Ishikawa (cell line): ENCODE measurements around the gene CLNS1A.
A peak's percentile ranks its signal among the peaks of the same experiment; 100 is the strongest.

ENCODE experiments used
- CEBPB ChIP-seq: IDR thresholded peaks from 2 replicates; pipeline ENCODE4 v1.6.1; 2012
- CREB1 ChIP-seq: IDR thresholded peaks from 2 replicates; pipeline ENCODE4 v1.6.1; 2012; ENCODE audit warnings: low read depth
- EGR1 ChIP-seq: IDR thresholded peaks from 2 replicates; pipeline ENCODE4 v1.6.1; 2012
- EP300 ChIP-seq: IDR thresholded peaks from 2 replicates; pipeline ENCODE4 v1.6.1; 2012; ENCODE audit warnings: borderline replicate concordance
- FOXM1 ChIP-seq: IDR thresholded peaks from 2 replicates; pipeline ENCODE4 v1.6.1; 2012; ENCODE audit warnings: low read depth, borderline replicate concordance
- MAX ChIP-seq: IDR thresholded peaks from 2 replicates; pipeline ENCODE4 v1.6.1; 2012
- NFIC ChIP-seq: IDR thresholded peaks from 2 replicates; pipeline ENCODE4 v1.6.1; 2012
- RAD21 ChIP-seq: IDR thresholded peaks from 2 replicates; pipeline ENCODE4 v1.6.1; 2012; ENCODE audit warnings: low read depth
- REST ChIP-seq: IDR thresholded peaks from 2 replicates; pipeline ENCODE4 v1.6.1; 2012; ENCODE audit warnings: low read depth, mild to moderate bottlenecking
- TAF1 ChIP-seq: IDR thresholded peaks from 2 replicates; pipeline ENCODE4 v1.6.1; 2012; ENCODE audit warnings: low read depth, mild to moderate bottlenecking
- TCF12 ChIP-seq: IDR thresholded peaks from 2 replicates; pipeline ENCODE4 v1.6.1; 2012; ENCODE audit warnings: low read depth
- TEAD4 ChIP-seq: IDR thresholded peaks from 2 replicates; pipeline ENCODE4 v1.6.1; 2012
- YY1 ChIP-seq: IDR thresholded peaks from 2 replicates; pipeline ENCODE4 v1.6.1; 2012; ENCODE audit warnings: low read depth
- ZBTB7A ChIP-seq: IDR thresholded peaks from 2 replicates; pipeline ENCODE4 v1.6.1; 2012; ENCODE audit warnings: low read depth
- TF ChIP-seq, protein P1 (sequence below): IDR thresholded peaks from 2 replicates; pipeline ENCODE4 v1.6.1; 2012

Gene CLNS1A

GRCh38 chr11:77598195-77598594 is 39.4 kb downstream of the CLNS1A start:
- no peak for TF ChIP-seq TAF1
- TF ChIP-seq, protein P1, sequence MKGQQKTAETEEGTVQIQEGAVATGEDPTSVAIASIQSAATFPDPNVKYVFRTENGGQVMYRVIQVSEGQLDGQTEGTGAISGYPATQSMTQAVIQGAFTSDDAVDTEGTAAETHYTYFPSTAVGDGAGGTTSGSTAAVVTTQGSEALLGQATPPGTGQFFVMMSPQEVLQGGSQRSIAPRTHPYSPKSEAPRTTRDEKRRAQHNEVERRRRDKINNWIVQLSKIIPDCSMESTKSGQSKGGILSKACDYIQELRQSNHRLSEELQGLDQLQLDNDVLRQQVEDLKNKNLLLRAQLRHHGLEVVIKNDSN = no peak
- no peak for TF ChIP-seq CEBPB
- no peak for TF ChIP-seq CREB1
- no peak for TF ChIP-seq EGR1
- no peak for TF ChIP-seq TEAD4
- no peak for TF ChIP-seq FOXM1
- TF ChIP-seq NFIC = no peak
- TF ChIP-seq ZBTB7A = no peak
- no peak for TF ChIP-seq TCF12
- TF ChIP-seq REST = no peak
- no peak for TF ChIP-seq YY1

GRCh38 chr11:77596626-77597025 is 41.0 kb downstream of the CLNS1A start:
- TF ChIP-seq TCF12 (no peak), YY1 (no peak), MAX (no peak), EP300 (no peak), FOXM1 (no peak), TAF1 (no peak), TEAD4 (peak; percentile 64), NFIC (no peak), EGR1 (no peak), RAD21 (no peak), ZBTB7A (no peak), CREB1 (no peak), REST (no peak), CEBPB (peak; percentile 73)
- TF ChIP-seq, protein P1 = no peak

DNA sequence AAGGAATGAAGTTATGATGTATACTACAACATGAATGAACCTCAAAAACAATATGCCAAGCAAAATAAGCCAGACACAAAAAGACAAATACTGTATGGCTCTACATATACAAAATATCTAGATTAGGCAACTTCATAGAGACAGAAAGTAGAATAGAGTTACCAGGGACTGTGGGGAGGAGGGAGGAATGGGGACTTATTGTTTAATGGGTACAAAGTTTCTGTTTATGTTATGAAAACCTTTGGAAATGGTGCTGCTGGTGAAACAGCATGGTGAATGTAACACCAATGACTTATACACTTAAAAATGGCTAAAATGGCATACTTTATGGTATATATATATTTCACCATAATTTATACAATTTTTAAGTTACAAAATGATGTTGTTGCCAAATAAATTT is 43.7 kb downstream of the CLNS1A start:
- TF ChIP-seq YY1 = no peak
- TF ChIP-seq CREB1 = no peak
- no peak for TF ChIP-seq EGR1
- no peak for TF ChIP-seq ZBTB7A
- TF ChIP-seq TCF12 = no peak
- no peak for TF ChIP-seq MAX
- TF ChIP-seq NFIC = no peak
- no peak for TF ChIP-seq TAF1
- no peak for TF ChIP-seq EP300
- no peak for TF ChIP-seq TEAD4
- TF ChIP-seq REST = no peak
- TF ChIP-seq CEBPB = no peak
- TF ChIP-seq, protein P1 = no peak

GRCh38 chr11:77592727-77593126 is 44.9 kb downstream of the CLNS1A start:
- no peak for TF ChIP-seq EGR1
- TF ChIP-seq, protein P1 = no peak
- no peak for TF ChIP-seq YY1
- no peak for TF ChIP-seq RAD21
- TF ChIP-seq NFIC = no peak
- TF ChIP-seq REST = no peak
- TF ChIP-seq MAX = no peak
- no peak for TF ChIP-seq CEBPB
- TF ChIP-seq CREB1 = no peak
- TF ChIP-seq TCF12 = no peak
- TF ChIP-seq TEAD4 = no peak
- TF ChIP-seq EP300 = no peak
- no peak for TF ChIP-seq TAF1
- no peak for TF ChIP-seq ZBTB7A
- no peak for TF ChIP-seq FOXM1
